HFFc6 (cell line): Measurements from ENCODE around the gene PSKH1. TPM values are rescaled to one million over a fixed set of nuclear protein-coding genes. Genes with fewer than 3 reads are reported as not detected.

Experiments used
- DNase-seq: peaks from one replicate; pipeline ENCODE4 v3.0.0-alpha.2; 2018
- H3K27ac Mint-ChIP-seq: 2 replicates; pipeline ENCODE4 v1.8.0; 2020; ENCODE audit warnings: mild to moderate bottlenecking, mixed read lengths
- H3K27me3 Mint-ChIP-seq: 2 replicates; pipeline ENCODE4 v1.8.0; 2021; ENCODE audit warnings: mild to moderate bottlenecking, moderate library complexity, mixed read lengths; ENCODE audit not compliant: insufficient read depth
- H3K36me3 Mint-ChIP-seq: 2 replicates; pipeline ENCODE4 v1.8.0; 2021; ENCODE audit warnings: low read depth, mixed read lengths
- H3K4me1 Mint-ChIP-seq: 2 replicates; pipeline ENCODE4 v1.8.0; 2020; ENCODE audit warnings: low read depth, mixed read lengths
- H3K4me3 Mint-ChIP-seq: 2 replicates; pipeline ENCODE4 v1.8.0; 2020; ENCODE audit warnings: mild to moderate bottlenecking, moderate library complexity, mixed read lengths
- H3K9me3 Mint-ChIP-seq: 2 replicates; pipeline ENCODE4 v1.8.0; 2020; ENCODE audit warnings: mild to moderate bottlenecking, mixed read lengths
- CTCF ChIP-seq: fragments of 200-600 bp; sonication (generic); IDR thresholded peaks from 2 replicates; pipeline ENCODE4 v1.5.0; 2021; ENCODE audit warnings: antibody characterized with exemption, mild to moderate bottlenecking
- total RNA-seq, 6 experiments: library from RNA; stranded (reverse); fragmentation: NEBNext Ultra II Directional; extraction: Animal tissue kit (Norgen Biotek cat#: 25700); gene quantifications; 2 replicates in 1 of 6; 3 replicates in 5 of 6; pipeline ENCODE4 v1.2.3, GENCODE V29; 2021

PSKH1 gene
- total RNA-seq, 6 experiments from 2014 or later, result 25.2 to 34.1 (median 29.3) TPM

- Mint-ChIP-seq H3K36me3 (peaks cover 23% of the 10 kb centered on the region), H3K4me3 (no peak overlapping the region)
Observed at GRCh38 chr16:67877064-67877463, 16.0 kb upstream of the PSKH1 start.

DNA sequence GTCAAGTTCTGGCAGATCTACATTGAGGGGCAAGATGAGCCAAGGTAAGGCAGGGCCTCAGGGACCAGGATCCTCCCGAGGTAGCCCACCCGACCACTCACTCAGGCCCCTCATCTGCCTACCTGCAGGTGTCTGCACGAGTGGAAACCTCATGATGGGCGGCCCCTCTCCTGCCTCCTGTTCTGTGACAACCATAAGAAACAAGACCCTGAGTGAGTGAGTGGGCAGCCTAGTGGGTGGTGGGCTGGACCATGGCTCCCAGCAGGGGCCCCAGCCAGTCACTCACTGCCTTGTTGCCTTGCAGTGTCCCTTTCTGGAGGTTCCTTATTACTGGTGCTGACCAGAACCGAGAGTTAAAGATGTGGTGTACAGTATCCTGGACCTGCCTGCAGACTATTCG lies 14.8 kb upstream of the PSKH1 start:
- no peak for DNase-seq
- Mint-ChIP-seq H3K27ac (no peak overlapping the region), H3K27me3 (peaks cover 8% of the 10 kb centered on the region), H3K4me1 (peaks cover 22% of the 10 kb centered on the region), H3K4me3 (no peak overlapping the region), H3K9me3 (no peaks in the 10 kb centered on the region), H3K36me3 (peaks cover 24% of the 10 kb centered on the region)
- no peak for TF ChIP-seq CTCF

More at GRCh38 chr16:67877064-67877463, 16.0 kb upstream of the PSKH1 start:
- H3K27ac Mint-ChIP-seq, result no peak overlapping the region
- peaks cover 29% of the 10 kb centered on the region for H3K4me1 Mint-ChIP-seq
- DNase-seq, result no peak
- H3K27me3 Mint-ChIP-seq, result peaks cover 7% of the 10 kb centered on the region
- H3K9me3 Mint-ChIP-seq, result no peaks in the 10 kb centered on the region
- no peak for TF ChIP-seq CTCF

- no peak overlapping the region for H3K4me3 Mint-ChIP-seq
- H3K27ac Mint-ChIP-seq, result no peak overlapping the region
- H3K27me3 Mint-ChIP-seq, result peaks cover 8% of the 10 kb centered on the region
- peaks cover 25% of the 10 kb centered on the region for H3K36me3 Mint-ChIP-seq
- H3K9me3 Mint-ChIP-seq, result no peaks in the 10 kb centered on the region
- H3K4me1 Mint-ChIP-seq, result peaks cover 24% of the 10 kb centered on the region
- TF ChIP-seq CTCF, result no peak
- DNase-seq, result no peak
Observed at GRCh38 chr16:67878846-67879245, 14.2 kb upstream of the PSKH1 start.

- DNase-seq, result no peak
- no peaks in the 10 kb centered on the region for H3K9me3 Mint-ChIP-seq
- peaks cover 21% of the 10 kb centered on the region for H3K4me1 Mint-ChIP-seq
- no peak for TF ChIP-seq CTCF
- no peak overlapping the region for H3K27ac Mint-ChIP-seq
- peaks cover 27% of the 10 kb centered on the region for H3K36me3 Mint-ChIP-seq
- H3K4me3 Mint-ChIP-seq, result no peak overlapping the region
- peaks cover 8% of the 10 kb centered on the region for H3K27me3 Mint-ChIP-seq
Observed at GRCh38 chr16:67879462-67879861, 13.6 kb upstream of the PSKH1 start.

- DNase-seq, result no peak
- Mint-ChIP-seq H3K9me3 (no peaks in the 10 kb centered on the region), H3K4me1 (peaks cover 21% of the 10 kb centered on the region), H3K36me3 (peaks cover 30% of the 10 kb centered on the region), H3K27me3 (peaks cover 12% of the 10 kb centered on the region), H3K27ac (no peak overlapping the region), H3K4me3 (no peak overlapping the region)
- no peak for TF ChIP-seq CTCF
Observed at GRCh38 chr16:67879936-67880335, 13.1 kb upstream of the PSKH1 start.

- DNase-seq, result no peak
- Mint-ChIP-seq H3K36me3 (peaks cover 30% of the 10 kb centered on the region), H3K4me3 (no peak overlapping the region), H3K27me3 (peaks cover 12% of the 10 kb centered on the region), H3K9me3 (no peaks in the 10 kb centered on the region), H3K27ac (no peak overlapping the region), H3K4me1 (peaks cover 17% of the 10 kb centered on the region)
- no peak for TF ChIP-seq CTCF
Observed at GRCh38 chr16:67880584-67880983, 12.5 kb upstream of the PSKH1 start.
